Fibroblast of skin of left quadriceps (primary cell): ENCODE data around the gene CCDC85C.
A peak's percentile ranks its signal among the peaks of the same experiment; 100 is the strongest.

Experiments used
- DNase-seq, 2 experiments: peaks; one replicate each; pipeline ENCODE4 v3.0.0-alpha.2; 2013; ENCODE audit warnings: low read depth in 2 of 2

Gene CCDC85C

DNA sequence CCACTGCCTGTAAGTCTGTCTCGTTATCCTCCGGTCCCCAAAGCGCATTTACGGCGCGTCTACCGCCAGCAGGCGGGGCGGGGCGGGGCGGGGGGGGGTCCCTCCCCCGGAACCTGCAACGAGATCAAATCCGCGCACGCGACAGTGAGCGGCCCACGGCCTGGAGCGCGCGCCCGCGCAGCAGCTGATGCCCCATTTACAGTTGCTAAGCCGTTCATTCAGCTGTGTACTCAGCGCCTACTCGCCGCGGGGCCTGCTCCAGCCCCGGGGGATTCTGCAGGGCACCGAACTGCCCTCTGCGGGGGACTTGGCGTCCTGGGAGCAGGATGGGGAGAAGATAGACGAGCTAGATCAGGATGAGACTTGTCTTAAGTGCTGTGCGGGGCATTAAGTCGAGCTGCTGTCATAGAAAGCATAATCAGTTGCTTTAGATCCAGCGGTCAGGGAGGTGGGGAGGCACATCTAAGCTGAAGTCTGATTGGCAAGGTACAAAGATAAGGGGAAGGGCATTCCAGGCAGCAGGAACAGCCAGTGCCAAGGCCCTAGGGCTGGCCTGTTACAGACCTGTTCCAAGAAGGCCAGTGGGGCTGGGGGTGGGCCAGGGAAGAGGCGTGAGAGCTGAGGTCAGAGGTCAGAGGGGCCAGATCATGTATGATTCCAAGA is 1.4 kb upstream of the CCDC85C start:
- DNase-seq: peak in 1 of 2 experiments; percentile 23

DNA sequence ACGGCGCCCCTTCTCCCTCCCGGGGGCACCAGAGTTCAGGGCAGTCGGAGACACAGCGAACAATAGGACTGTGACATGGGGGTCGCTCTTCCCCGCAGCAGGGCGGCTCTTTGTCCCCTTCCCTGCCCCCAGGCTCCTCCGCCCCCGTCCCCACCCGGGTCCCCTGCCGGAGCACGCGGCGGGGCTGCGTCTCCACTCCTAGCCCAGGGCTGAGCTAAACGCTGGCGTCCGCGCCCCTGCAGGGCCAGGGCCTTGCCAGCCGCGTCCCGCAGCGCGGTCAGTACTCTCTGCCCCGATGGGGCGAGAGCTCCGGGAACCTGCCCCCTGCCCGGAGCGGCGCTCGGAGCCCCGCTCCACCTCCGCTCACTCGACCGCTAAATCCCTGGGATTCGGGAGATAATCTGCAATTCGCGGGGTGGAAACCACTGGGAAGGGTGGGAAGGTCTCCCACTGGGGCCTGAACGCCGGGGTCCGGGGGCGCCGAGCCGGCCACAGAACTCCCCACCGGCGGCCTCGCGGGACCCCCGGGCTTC is 825 bp upstream of the CCDC85C start:
- no peak for DNase-seq

DNA sequence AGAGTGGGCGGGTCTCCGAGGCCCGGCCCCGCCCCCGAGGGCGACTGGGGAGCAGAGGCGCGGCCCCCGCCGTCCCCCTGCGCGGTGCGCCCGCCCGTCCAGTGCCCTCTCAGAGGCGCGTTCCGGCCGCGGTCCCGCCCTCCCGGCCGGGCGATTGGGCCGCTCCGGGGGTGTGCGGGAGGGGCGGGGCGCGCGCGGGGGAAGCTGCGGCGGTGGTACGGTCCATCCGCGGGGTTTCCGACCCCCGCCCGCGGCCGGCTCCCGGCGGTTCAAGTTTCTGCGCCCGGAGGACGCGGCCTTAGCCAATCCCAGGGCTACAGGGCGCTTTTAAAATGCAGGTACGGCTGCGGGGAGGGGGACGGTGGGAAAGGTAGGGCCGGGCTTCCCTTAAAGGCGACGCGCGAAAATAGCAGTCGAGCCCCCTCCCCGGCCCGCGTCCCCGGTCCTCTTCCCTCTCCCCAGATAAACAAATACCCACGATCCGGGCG is 315 bp upstream of the CCDC85C start:
- peak; percentile 95 to 96 for DNase-seq

DNA sequence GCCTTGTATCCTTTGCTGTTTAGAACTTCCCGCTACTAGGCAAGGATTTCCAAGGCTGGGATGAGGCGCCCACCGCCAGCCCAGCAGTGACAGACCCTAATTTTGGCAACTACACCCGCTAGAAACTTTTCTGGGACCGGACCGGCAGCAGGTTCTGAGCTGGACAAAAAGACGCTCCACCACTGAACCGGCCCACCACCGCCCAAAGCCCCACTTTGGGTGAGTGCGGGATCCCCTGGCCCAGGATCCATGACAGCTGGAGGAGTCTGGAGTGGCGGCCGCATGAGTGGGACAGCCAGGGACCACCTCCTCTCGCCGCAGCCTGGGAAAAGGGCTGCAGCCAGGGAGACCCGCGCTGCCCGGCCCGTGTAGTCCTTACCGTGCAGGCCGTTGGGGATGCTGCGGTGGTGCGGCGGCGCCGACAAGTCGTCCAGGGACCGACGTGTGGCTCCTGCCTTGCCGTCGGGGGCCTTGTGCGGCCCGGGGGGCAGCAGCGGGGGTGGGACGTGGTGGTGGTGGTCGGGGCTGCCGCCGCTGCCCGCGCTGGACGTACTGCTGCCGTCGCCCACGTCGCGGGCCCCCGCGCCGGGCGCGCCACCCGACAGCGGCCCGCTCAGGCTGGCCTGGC is 1.1 kb downstream of the CCDC85C start:
- no peak for DNase-seq

DNA sequence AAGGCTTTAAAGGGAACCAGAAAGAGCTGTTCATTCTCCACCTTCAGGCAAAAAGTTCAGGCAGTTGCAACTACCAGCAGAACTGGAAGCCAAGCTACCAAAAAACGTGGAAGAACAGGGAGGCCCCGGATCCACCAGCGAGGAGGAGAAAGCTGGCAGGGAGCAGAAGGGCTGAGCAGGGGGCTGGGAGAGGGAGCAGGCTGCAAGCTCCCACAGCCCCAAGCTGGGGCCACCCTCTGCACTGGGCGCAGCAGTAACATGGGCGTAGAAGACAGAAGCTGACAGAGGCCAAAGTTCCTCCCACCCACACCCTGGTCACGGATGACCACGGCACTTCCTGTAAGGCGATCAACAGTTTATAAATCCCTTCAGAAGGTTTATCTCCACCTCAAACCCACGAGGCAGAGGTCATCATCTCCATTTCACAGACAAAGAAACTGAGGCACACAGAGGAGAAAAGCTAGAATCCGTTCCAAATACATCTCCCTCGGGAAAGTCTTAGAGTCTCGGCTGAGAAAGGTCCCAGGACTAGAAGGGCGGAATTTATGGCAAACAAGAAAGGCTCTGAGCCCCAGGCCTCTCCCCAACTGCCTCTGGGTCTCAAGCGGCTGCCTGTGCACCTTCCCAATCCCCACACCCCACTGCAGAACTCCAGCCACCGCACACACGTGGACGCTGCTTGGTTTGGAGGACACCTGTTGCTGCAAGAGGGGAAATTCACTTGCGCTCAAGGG is 1.8 kb downstream of the CCDC85C start:
- DNase-seq: no peak

DNA sequence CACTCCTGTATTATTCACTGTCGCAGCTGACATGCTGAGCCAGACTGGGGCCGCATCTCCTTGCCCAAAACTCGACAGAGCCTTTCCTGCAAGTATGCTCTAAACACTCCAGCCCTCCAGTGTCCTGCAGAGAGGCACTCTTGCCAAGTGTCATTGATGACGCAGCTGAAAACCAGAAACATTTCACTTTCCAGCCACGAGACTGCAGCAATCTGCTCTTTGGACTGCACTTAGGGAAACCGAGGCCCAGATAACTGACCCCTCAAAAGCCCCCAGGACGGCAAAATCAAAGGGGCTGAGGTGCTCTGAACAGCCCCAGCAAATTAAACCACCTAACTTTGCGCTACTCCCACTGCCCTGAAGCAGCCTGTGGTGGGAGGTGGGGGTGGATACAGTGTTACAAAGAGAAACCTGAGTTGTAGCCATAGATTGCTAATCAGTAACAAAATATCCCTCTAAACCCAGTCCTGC is 2.6 kb downstream of the CCDC85C start:
- no peak for DNase-seq

DNA sequence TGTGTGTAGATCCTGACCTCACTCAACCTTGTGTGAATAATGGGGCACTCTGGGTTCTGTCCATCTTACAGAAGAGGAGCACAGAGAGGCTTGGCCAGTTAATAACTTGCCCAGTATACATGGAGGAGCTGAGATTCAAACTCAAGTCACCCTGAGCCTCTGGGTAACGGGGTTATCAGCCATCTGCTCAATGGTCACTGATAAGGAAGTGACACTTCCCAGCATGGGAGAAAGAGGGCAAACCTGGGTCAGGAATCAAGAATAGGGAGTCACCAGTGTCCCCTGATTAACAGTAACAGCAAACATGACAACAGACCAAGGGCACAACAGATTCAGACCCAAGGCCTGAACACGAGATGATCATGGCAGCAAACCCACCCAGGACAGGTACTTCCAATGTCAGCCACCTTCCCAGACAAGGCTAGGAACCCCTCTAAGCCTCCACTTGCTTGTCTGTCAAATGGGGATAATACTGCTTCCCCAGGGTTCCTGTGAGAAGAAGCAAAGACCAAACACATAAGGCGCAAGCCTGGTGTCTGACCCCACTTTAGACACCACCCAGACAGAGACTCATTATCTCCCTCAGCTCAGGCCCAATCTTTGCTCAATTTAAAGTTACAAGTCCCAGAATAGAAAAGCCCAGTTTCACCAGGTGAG is 3.6 kb downstream of the CCDC85C start:
- no peak for DNase-seq

DNA sequence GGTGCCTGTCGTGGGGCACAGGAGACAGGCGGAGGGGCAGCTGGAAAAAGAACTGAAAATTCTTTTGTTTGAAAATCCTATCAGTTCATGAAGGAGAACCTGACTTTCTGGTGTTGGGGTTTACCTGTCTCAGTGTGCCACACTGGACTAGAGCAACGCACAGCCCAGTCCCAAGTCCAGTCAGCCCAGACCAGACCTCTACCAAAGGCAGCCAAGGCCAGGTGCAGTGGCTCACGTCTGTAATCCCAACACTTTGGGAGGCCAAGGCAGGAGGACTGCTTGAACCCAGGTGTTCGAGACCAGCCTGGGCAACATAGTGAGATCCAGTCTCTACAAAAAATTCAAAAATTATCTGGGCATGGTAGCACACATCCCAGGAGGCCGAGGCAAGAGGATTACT is 4.6 kb downstream of the CCDC85C start:
- no peak for DNase-seq

DNA sequence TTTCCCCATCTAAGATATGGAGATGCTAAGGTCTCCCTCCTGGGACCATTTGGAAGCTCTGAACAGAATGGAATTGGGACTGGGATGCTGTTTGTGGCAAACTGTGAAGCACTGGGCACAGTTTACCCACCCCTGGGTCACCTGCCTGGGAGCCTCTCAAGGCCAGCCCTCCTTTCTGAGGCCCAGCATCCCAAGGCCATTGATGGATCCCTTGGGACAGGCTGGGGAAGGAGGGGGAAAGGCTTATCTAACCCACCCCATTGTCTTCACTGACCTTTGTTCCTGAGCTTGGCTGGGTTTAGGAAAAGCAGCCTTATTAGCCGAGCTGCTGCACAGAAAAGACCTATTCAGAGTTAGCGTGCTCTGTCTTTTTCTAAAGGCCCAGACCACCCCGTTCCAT is 5.2 kb downstream of the CCDC85C start:
- DNase-seq: no peak

DNA sequence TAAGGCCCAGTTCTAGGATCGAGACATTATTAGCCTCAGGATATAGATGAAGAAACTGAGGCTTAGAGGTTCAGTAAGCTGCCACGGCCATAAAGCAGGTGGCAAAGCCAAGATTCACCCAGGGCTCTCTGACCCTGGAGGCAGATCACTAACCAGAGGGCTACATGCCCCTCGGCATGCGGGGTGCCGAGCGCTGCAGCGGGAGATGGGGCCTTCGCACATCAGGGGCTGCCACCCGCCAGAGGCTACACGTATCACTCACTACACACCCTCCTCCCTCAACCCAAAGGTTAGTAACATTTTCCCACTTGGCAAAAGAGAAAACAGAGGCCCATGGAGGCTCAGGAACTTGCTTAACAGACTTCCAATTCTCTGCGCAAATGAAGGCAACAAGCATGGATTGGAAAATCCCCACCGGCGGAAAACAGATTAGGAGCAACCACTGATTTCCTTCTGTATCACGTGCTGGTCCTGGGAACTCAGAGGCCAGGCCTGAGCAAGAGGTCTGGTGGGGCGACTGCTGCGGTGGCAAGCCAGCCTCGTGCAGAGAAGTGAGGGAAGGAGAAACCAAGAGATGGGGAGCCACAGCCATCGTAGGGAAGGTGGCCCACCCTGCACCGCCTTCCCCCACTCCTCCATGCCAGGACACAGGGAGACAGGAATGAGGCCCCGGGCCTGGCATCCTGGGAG is 6.0 kb downstream of the CCDC85C start:
- DNase-seq: no peak

DNA sequence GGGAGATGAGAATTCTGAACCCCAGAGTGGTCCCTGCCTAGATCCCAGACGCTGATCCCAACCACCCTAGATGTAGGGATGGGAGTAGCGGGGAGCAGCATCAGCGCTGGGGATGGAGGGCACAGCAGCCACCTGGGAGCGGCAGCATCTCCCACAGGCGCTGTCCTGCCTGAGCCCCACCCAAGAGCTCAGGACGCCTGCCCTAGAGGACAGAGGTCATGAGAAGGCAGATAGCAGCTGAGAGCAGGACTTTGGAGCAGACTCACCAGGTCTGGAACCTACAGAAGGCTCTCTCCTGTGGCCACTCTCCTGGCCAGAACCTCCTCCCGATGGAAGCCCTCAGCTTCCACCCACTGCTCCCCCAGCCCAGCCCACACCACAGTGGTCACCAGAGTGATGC is 7.2 kb downstream of the CCDC85C start:
- DNase-seq: no peak

DNA sequence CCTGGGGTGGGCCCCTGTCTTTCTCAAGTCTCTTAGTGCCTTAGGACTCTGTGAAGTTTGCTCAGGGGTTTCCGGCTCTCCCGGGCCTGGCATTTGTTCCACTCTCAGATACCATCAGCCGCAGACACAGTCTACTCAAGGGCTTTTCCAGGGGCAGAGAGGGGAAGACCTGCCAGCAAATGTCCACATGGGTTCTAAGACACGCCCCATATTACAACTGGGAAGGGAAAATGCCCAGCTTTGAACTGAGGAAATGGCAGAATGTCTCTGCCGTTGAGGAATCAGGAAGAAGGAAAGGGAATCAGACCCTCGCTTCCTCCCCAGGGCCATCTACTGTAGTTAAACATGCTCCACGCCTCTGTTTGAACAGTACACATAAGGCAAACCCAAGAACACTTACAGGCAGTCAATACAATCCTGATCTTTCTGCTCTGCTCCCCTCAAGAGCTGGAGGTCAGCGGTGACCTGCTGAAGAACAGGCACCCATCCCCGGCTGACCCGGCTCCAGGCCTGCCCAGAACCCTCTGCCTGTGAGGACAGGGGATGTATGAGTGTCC is 7.9 kb downstream of the CCDC85C start:
- DNase-seq: no peak

DNA sequence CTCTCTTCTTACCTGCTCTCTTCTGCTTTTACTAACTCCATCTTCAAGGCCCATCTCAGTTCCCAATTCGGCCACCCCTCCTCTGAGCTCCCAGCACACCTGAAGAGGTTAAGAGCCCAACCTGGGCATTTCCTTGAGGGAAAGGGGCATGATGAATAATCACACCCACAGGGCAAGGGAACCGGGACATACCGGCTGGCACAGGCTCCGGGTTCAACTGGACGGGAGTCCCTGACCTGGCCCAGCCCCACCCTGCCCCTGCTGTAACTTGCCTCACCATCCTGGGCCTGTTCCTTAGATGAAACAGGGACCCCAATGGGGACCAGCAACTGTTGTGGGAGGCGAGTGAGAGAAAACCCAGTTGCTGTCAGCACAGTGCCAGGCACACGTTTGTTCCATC is 8.5 kb downstream of the CCDC85C start:
- DNase-seq: no peak

DNA sequence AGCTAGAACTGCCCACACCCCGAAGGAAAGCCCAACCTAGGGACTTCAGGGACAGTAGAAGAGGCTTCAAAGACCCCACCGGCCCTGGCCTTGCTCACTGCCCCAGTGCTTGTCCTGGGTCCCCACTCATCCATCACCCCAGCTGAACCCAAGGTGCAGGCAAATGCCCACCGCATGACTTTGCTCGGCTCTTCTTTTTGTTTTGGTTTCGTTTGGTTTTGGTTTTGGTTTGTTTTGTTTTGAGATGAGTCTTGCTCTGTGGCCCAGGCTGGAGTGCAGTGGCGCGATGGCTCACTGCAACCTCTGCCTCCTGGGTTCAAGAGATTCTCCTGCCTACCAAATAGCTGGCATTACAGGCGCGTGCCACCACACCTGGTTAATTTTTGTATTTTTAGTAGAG is 9.0 kb downstream of the CCDC85C start:
- DNase-seq: no peak

DNA sequence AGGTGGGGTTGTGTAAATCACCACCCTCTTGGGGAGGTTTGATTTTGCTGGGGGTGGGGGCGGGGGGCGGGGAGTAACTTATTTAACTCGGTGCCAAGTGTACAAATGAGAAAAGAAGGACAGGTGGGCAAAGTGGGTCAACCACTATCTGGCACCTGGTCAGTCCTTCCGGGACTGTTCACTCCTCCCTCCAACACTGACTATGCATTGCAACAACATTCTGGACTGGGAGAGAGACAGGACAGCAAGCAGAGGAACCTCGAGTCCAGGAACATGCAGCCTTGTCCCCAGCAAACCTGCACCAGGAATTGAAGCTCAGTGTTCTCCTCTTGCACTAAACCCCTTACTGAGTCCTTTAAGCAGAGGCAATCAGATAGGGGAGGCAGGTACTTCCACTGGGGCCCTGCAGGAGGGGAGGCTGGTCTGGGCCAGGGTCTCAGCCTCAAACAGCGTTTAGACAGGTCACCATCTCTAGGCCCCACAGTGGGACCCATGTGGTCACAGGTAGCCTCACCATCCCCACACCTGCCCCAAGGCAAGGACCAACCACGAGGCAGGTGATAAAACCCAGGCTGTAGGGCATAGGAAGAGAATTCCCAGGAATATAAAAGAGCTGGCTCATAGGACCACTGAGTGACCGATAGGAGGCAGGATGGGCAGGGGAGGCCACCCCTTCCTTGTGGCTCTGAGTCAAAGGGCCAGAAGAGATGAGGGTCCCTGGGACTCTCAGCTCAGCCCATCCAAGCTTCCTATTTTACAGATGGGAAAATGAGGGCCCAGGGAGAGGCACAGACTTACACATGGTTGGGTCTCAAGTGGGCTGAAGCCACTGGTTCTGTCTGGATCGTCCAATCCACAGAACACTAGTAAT is 9.8 kb downstream of the CCDC85C start:
- DNase-seq: no peak

DNA sequence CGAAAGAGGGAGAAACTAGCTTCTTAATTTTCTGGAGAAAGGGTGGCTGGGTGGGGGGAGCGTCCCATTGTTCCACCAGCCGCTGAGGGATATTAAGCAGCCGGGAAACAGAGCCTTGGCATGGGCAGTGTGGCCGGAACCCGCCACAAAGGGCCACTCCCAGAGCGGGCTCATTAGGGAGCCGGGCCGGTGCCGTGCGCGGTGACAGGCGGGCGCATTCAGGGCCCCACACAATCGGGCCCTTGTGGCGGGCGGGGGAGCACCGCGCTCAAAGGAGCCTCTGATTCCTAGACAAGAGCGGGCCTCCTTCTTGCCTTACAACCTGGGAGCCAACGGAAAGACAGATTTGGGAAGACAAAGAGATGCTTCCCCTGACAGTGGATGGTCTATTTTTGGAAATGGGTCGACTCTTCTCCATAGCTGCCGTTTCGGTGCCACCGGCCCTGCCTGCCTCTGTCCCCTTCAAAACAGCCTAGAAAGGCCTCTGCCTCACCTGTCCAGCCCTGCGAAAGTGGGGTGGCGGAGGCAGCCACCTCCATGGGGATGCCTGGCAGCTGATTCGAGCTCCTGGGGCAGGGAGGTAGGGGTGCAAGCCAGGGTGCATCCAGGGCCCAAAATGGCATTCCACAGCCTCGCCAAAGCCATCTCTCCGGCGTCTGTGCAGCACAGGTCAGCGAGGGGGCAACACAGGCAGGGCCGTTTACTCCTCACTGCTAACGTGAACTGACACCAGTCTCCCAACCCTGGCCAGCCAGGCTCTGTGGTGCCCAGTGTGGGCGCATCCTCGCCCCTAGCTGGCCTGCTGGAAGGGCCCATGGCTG is 10.9 kb downstream of the CCDC85C start:
- no peak for DNase-seq

DNA sequence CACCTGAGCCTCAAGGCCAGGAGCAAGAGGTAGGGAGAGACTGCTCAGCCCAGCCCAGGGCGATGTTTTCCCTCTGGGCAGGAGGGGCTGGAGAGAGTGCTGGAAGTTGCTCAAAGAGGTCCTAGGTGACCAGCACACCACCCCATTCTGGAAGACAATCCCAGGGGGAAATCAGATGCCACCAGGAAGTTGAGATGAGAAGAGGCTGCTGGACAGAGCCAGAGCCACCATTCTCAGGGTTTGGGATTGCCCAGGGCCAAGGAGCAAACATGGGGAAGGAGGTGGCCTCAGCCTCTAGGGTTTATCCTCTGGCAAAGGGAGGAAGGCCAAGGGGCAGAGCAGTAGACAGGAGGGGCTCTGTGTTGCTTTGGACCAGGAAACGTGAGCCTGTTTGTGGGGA is 11.6 kb downstream of the CCDC85C start:
- DNase-seq: no peak

DNA sequence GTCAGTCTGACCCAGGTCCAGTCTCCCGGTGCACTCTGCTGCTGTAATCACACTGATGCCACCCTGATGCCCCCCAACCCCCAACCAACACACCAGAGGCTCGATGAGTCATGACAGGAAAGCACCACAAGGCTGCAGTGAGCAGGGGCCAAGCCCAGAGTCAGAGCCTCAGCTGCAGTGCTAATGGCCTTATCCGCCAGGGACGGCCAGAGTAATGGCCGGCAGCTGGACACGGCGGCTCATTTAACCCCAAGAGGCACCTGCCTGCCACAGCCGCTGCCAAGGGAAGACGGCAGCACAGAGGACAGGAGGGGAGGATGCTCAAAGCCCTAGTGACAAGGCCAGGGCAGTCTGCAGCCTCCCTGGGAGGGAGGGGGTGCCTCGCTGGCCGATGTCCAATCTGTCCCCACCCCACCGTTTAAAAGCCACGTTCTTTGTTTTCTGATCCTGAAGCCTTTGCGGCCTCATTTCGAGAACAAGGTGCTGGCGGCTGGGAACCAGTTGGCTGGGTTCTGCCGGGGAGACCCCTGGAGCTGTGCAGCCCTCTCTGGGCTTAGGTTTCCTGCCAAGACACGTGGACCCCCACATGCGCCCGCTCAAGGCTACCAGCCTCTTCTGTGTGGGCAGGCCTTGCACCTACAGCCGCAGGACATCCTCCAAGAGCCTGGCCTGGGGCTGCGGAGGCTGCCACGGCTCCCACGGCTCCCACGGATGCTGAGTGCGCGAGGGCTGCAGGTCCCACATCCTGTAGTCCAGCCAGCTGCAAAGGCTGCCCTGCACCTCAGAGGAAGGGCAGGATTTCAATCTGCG is 13.1 kb downstream of the CCDC85C start:
- no peak for DNase-seq
